VCaP (cell line): ENCODE data around the gene CPA4.

ENCODE experiments used
- H3K27ac ChIP-seq: fragments of 450-650 bp; 2 replicates; pipeline ENCODE4 v1.5.1; 2017
- CTCF ChIP-seq: fragments of 450-650 bp; conservative IDR thresholded peaks from 2 replicates; pipeline ENCODE4 v1.5.1; 2017; ENCODE audit warnings: mild to moderate bottlenecking, moderate library complexity

CPA4 gene

GRCh38 chr7:130346941-130347340, 54.0 kb downstream of the CPA4 start:
- H3K27ac ChIP-seq = no peak overlapping the region
- TF ChIP-seq CTCF = no peak

GRCh38 chr7:130349911-130350782, 57.2 kb downstream of the CPA4 start:
- H3K27ac ChIP-seq = no peak overlapping the region
- no peak for TF ChIP-seq CTCF

- no peak for TF ChIP-seq CTCF
- no peak overlapping the region for H3K27ac ChIP-seq
Observed at GRCh38 chr7:130350945-130351790, 58.2 kb downstream of the CPA4 start.

DNA sequence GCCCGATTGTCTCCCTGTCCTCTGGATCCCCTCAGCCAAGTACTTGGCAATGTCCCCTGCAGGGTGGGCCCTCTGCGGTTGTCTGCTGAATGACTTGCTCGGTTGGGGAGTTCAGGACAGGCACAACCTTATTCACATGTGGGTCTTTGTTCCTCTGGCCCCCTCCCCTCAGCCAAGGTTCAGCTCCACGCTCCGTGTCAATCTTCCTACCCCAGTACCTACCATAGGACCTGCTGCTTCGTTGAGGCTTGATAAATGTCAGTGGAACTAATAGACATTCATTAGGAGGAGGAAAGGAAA, 58.8 kb downstream of the CPA4 start:
- TF ChIP-seq CTCF = no peak
- H3K27ac ChIP-seq = no peak overlapping the region

GRCh38 chr7:130352194-130353074, 59.5 kb downstream of the CPA4 start:
- TF ChIP-seq CTCF = no peak
- H3K27ac ChIP-seq = no peak overlapping the region

- H3K27ac ChIP-seq = no peak overlapping the region
- no peak for TF ChIP-seq CTCF
Observed at GRCh38 chr7:130353196-130353595, 60.2 kb downstream of the CPA4 start.
